H9 (cell line): ENCODE results near the gene GPATCH3. TPM values are rescaled to one million over a fixed set of nuclear protein-coding genes. Genes with fewer than 3 reads are reported as not detected.

Experiments
- DNase-seq: peaks from one replicate; pipeline ENCODE4 v3.0.0-alpha.2; 2017
- H2AFZ ChIP-seq: one replicate; pipeline ENCODE4 v1.6.1; 2013; ENCODE audit warnings: mild to moderate bottlenecking, low read length, control low read depth, moderate library complexity
- H2AK5ac ChIP-seq: 2 replicates; pipeline ENCODE4 v1.6.1; 2013; ENCODE audit warnings: low read length, control low read depth, mixed read lengths; ENCODE audit not compliant: insufficient read length
- H2BK120ac ChIP-seq: one replicate; pipeline ENCODE4 v1.6.1; 2013; ENCODE audit warnings: low read depth, mild to moderate bottlenecking, low read length, control low read depth, inconsistent platforms; ENCODE audit not compliant: poor library complexity, severe bottlenecking
- H2BK12ac ChIP-seq: 2 replicates; pipeline ENCODE4 v1.6.1; 2013; ENCODE audit warnings: low read length, control low read depth, mixed read lengths, low read depth; ENCODE audit not compliant: insufficient read length
- H2BK15ac ChIP-seq: 2 replicates; pipeline ENCODE4 v1.6.1; 2013; ENCODE audit warnings: low read depth, low read length, control low read depth
- H2BK20ac ChIP-seq: one replicate; pipeline ENCODE4 v1.6.1; 2013; ENCODE audit warnings: low read depth, mild to moderate bottlenecking, low read length, control low read depth, inconsistent platforms; ENCODE audit not compliant: poor library complexity, severe bottlenecking
- H2BK5ac ChIP-seq: 2 replicates; pipeline ENCODE4 v1.6.1; 2013; ENCODE audit warnings: low read length, control low read depth, mixed read lengths; ENCODE audit not compliant: insufficient read length
- H3K14ac ChIP-seq: 2 replicates; pipeline ENCODE4 v1.6.1; 2013; ENCODE audit warnings: low read length, control low read depth; ENCODE audit not compliant: insufficient read depth
- H3K18ac ChIP-seq: 2 replicates; pipeline ENCODE4 v1.6.1; 2013; ENCODE audit warnings: low read depth, mild to moderate bottlenecking, mixed read lengths, low read length, control low read depth; ENCODE audit not compliant: insufficient read length
- H3K23ac ChIP-seq: 2 replicates; pipeline ENCODE4 v1.6.1; 2013; ENCODE audit warnings: low read length, control low read depth, mixed read lengths, low read depth; ENCODE audit not compliant: insufficient read length
- H3K23me2 ChIP-seq: 2 replicates; pipeline ENCODE4 v1.6.1; 2013; ENCODE audit warnings: low read depth, mild to moderate bottlenecking, mixed read lengths, low read length, control low read depth; ENCODE audit not compliant: insufficient read length, poor library complexity, severe bottlenecking
- H3K27ac ChIP-seq: 2 replicates; pipeline ENCODE4 v1.5.1; 2013; ENCODE audit warnings: low read length, control low read depth, mixed read lengths, low read depth; ENCODE audit not compliant: insufficient read length
- H3K27me3 ChIP-seq: 2 replicates; pipeline ENCODE4 v1.6.1; 2013; ENCODE audit warnings: low read length, control low read depth, inconsistent platforms; ENCODE audit not compliant: insufficient read depth
- H3K4ac ChIP-seq: 2 replicates; pipeline ENCODE4 v1.6.1; 2013; ENCODE audit warnings: low read depth, mild to moderate bottlenecking, control low read depth, inconsistent platforms, low read length, moderate library complexity
- H3K4me1 ChIP-seq: 2 replicates; pipeline ENCODE4 v1.6.1; 2013; ENCODE audit warnings: low read length, control low read depth, inconsistent platforms; ENCODE audit not compliant: insufficient read depth
- H3K4me2 ChIP-seq: 2 replicates; pipeline ENCODE4 v1.6.1; 2013; ENCODE audit warnings: low read length, control low read depth, mixed read lengths; ENCODE audit not compliant: insufficient read length, insufficient read depth
- H3K56ac ChIP-seq: 2 replicates; pipeline ENCODE4 v1.6.1; 2013; ENCODE audit warnings: low read depth, mild to moderate bottlenecking, mixed read lengths, low read length, control low read depth; ENCODE audit not compliant: insufficient read length
- H3K79me1 ChIP-seq: 2 replicates; pipeline ENCODE4 v1.6.1; 2013; ENCODE audit warnings: low read depth, mild to moderate bottlenecking, moderate library complexity, low read length, control low read depth, inconsistent platforms; ENCODE audit not compliant: insufficient read depth, poor library complexity, severe bottlenecking
- H3K79me2 ChIP-seq: 2 replicates; pipeline ENCODE4 v1.6.1; 2013; ENCODE audit warnings: low read length, control low read depth, inconsistent platforms; ENCODE audit not compliant: insufficient read depth
- H3K9ac ChIP-seq: 2 replicates; pipeline ENCODE4 v1.6.1; 2013; ENCODE audit warnings: low read length, control low read depth, mixed read lengths; ENCODE audit not compliant: insufficient read length; ENCODE audit errors: extremely low read depth
- H3K9me3 ChIP-seq: one replicate; pipeline ENCODE4 v1.6.1; 2013; ENCODE audit warnings: low read depth, low read length, inconsistent platforms; ENCODE audit not compliant: control insufficient read depth
- H3T11ph ChIP-seq: one replicate; pipeline ENCODE4 v1.6.1; 2013; ENCODE audit warnings: mild to moderate bottlenecking, low read length, control low read depth, inconsistent platforms
- H4K20me1 ChIP-seq: one replicate; pipeline ENCODE4 v1.6.1; 2013; ENCODE audit not compliant: control insufficient read depth, insufficient read length, insufficient read depth
- H4K5ac ChIP-seq: 2 replicates; pipeline ENCODE4 v1.6.1; 2013; ENCODE audit warnings: low read depth, mild to moderate bottlenecking, mixed read lengths, low read length, control low read depth; ENCODE audit not compliant: insufficient read length
- H4K8ac ChIP-seq: replicated peaks from 2 replicates; pipeline ENCODE4 v1.6.1; 2013; ENCODE audit warnings: low read length, control low read depth, mixed read lengths, low read depth; ENCODE audit not compliant: insufficient read length
- H4K91ac ChIP-seq: 2 replicates; pipeline ENCODE4 v1.6.1; 2013; ENCODE audit warnings: low read depth, mild to moderate bottlenecking, moderate library complexity, mixed read lengths, low read length, control low read depth; ENCODE audit not compliant: insufficient read length
- H3K27ac Mint-ChIP-seq, 3 experiments: 2 replicates in 2 of 3; 3 replicates in 1 of 3; pipeline ENCODE4 v1.8.0; 2020 to 2021; ENCODE audit warnings: mixed read lengths in 3 of 3, mild to moderate bottlenecking in 1 of 3, moderate library complexity in 1 of 3
- H3K27me3 Mint-ChIP-seq: 2 replicates; pipeline ENCODE4 v1.8.0; 2021; ENCODE audit warnings: low read depth, mild to moderate bottlenecking, moderate library complexity, mixed read lengths
- H3K36me3 Mint-ChIP-seq, 3 experiments: 2 replicates in 2 of 3; 3 replicates in 1 of 3; pipeline ENCODE4 v1.8.0; 2020 to 2021; ENCODE audit warnings: low read depth in 3 of 3, mixed read lengths in 3 of 3; ENCODE audit not compliant: insufficient read depth in 1 of 3
- H3K4me1 Mint-ChIP-seq, 2 experiments: 2 replicates each; pipeline ENCODE4 v1.8.0; 2020; ENCODE audit warnings: mixed read lengths in 2 of 2
- H3K4me3 Mint-ChIP-seq, 2 experiments: 2 replicates in 1 of 2; 3 replicates in 1 of 2; pipeline ENCODE4 v1.8.0; 2020 to 2021; ENCODE audit warnings: mild to moderate bottlenecking in 2 of 2, mixed read lengths in 2 of 2, moderate library complexity in 1 of 2
- H3K9me3 Mint-ChIP-seq, 2 experiments: 2 replicates in 1 of 2; 3 replicates in 1 of 2; pipeline ENCODE4 v1.8.0; 2020; ENCODE audit warnings: mild to moderate bottlenecking in 2 of 2, mixed read lengths in 2 of 2, moderate library complexity in 1 of 2
- CTCF ChIP-seq: fragments of 200-600 bp; sonication (generic); conservative IDR thresholded peaks from 3 replicates; pipeline ENCODE4 v1.8.0; 2021; ENCODE audit warnings: antibody characterized with exemption, mild to moderate bottlenecking
- WGBS: extraction: QIAGEN DNeasy Blood & Tissue Kit; methylation state at CpG from one replicate; pipeline ENCODE4 v1.1.7; 2013; ENCODE audit warnings: missing lambda C conversion rate, low lambda C conversion rate, mixed read lengths; ENCODE audit not compliant: insufficient read length; ENCODE audit errors: extremely low coverage; 5-methylcytosine and 5-hydroxymethylcytosine counted together
- total RNA-seq: library from RNA; stranded (reverse); gene quantifications from 2 replicates; pipeline ENCODE4 v1.2.1, GENCODE V29; 2021

The GPATCH3 gene
- total RNA-seq, 1 experiment from 2014 or later = 19.4 TPM

GRCh38 chr1:26938659-26939025 is 38.4 kb upstream of the GPATCH3 start:
- Histone ChIP-seq H3K56ac (no peak overlapping the region), H3K79me1 (no peaks in the 10 kb centered on the region), H2BK12ac (no peak overlapping the region), H2AFZ (no peak overlapping the region), H2AK5ac (no peak overlapping the region), H4K5ac (no peak overlapping the region), H3K23ac (no peak overlapping the region), H3K27me3 (no peaks in the 10 kb centered on the region), H2BK15ac (no peak overlapping the region), H3K4me1 (no peaks in the 10 kb centered on the region), H3K14ac (no peak overlapping the region), H2BK5ac (no peak overlapping the region), H3K27ac (no peak overlapping the region), H3K9ac (no peak overlapping the region), H3K18ac (no peak overlapping the region), H4K20me1 (no peaks in the 10 kb centered on the region), H3T11ph (no peak overlapping the region), H3K4me2 (no peak overlapping the region), H4K8ac (no peak overlapping the region), H2BK20ac (no peak overlapping the region), H2BK120ac (no peak overlapping the region), H3K9me3 (no peaks in the 10 kb centered on the region), H3K79me2 (no peaks in the 10 kb centered on the region; the same call in 1 of the 2 replicates), H3K23me2 (no peaks in the 10 kb centered on the region), H3K4ac (no peak overlapping the region), H4K91ac (no peak overlapping the region)
- Mint-ChIP-seq H3K9me3 (no peaks in the 10 kb centered on the region; a peak in 1 of 5 replicates), H3K36me3 (peaks cover 35 to 71% (median 58%) of the 10 kb centered on the region in 3 experiments; a peak in 6 of 7 replicates), H3K4me3 (no peak overlapping the region), H3K27me3 (no peaks in the 10 kb centered on the region), H3K27ac (peak overlapping the region in 1 of 3 experiments; percentile 29; a peak in 1 of 7 replicates), H3K4me1 (peaks cover 0 to 4% of the 10 kb centered on the region in 2 experiments; a peak in 1 of 4 replicates)
- DNase-seq = no peak
- no CpG with 5 or more reads among the region's 2 CpGs for WGBS
- no peak for TF ChIP-seq CTCF
